Hepatocyte (in vitro differentiated cells): ENCODE measurements around the gene MAPK8IP1.

Source experiments
- CTCF ChIP-seq: fragments of 200-600 bp; sonication (generic); IDR thresholded peaks from 2 replicates; pipeline ENCODE4 v1.5.1; 2016; ENCODE audit warnings: antibody characterized with exemption, mild to moderate bottlenecking; ENCODE audit not compliant: poor library complexity
- EZH2 ChIP-seq: fragments of 200-600 bp; sonication (generic); IDR thresholded peaks from 2 replicates; pipeline ENCODE4 v1.6.1; 2016; ENCODE audit warnings: antibody characterized with exemption, mild to moderate bottlenecking, borderline replicate concordance
- EZH2phosphoT487 ChIP-seq: fragments of 200-600 bp; sonication (generic); IDR thresholded peaks from one replicate; pipeline ENCODE4 v1.6.1; 2018; ENCODE audit warnings: antibody characterized with exemption, mild to moderate bottlenecking, low read depth, moderate library complexity; ENCODE audit not compliant: unreplicated experiment, severe bottlenecking

- no peak for TF ChIP-seq EZH2phosphoT487
- no peak for TF ChIP-seq CTCF
- no peak for TF ChIP-seq EZH2
Measured at GRCh38 chr11:45890886-45891550, 5.6 kb downstream of the MAPK8IP1 start.
